HEK293 (cell line): ENCODE data around the gene SERTAD3.

ENCODE experiments used
- GLIS1 ChIP-seq: fragments of 450-650 bp; formaldehyde crosslinking; IDR thresholded peaks from 2 replicates; pipeline ENCODE4 v1.5.1; 2016; ENCODE audit warnings: missing biosample characterization, missing genetic modification characterization
- KLF8 ChIP-seq: fragments of 450-650 bp; formaldehyde crosslinking; IDR thresholded peaks from 2 replicates; pipeline ENCODE4 v1.5.1; 2016; ENCODE audit warnings: missing biosample characterization, missing genetic modification characterization
- OVOL3 ChIP-seq: fragments of 450-650 bp; formaldehyde crosslinking; IDR thresholded peaks from 2 replicates; pipeline ENCODE4 v1.5.1; 2016; ENCODE audit warnings: missing biosample characterization, missing genetic modification characterization
- RBAK ChIP-seq: fragments of 450-650 bp; formaldehyde crosslinking; IDR thresholded peaks from 2 replicates; pipeline ENCODE4 v1.5.1; 2016; ENCODE audit warnings: missing biosample characterization, missing genetic modification characterization
- SCRT2 ChIP-seq: fragments of 450-650 bp; formaldehyde crosslinking; IDR thresholded peaks from 2 replicates; pipeline ENCODE4 v1.5.1; 2016; ENCODE audit warnings: missing biosample characterization, missing genetic modification characterization
- SETDB1 ChIP-seq: IDR thresholded peaks from one replicate; pipeline ENCODE4 v1.6.1; 2017; ENCODE audit warnings: mild to moderate bottlenecking, low read length, moderate library complexity, mixed read lengths; ENCODE audit not compliant: insufficient read length
- YY2 ChIP-seq: fragments of 450-650 bp; formaldehyde crosslinking; IDR thresholded peaks from 2 replicates; pipeline ENCODE4 v1.5.1; 2016; ENCODE audit warnings: missing biosample characterization, missing genetic modification characterization
- ZEB2 ChIP-seq: fragments of 450-650 bp; formaldehyde crosslinking; IDR thresholded peaks from 2 replicates; pipeline ENCODE4 v1.5.1; 2016; ENCODE audit warnings: missing biosample characterization, missing genetic modification characterization
- ZNF114 ChIP-seq: fragments of 450-650 bp; formaldehyde crosslinking; IDR thresholded peaks from 2 replicates; pipeline ENCODE4 v1.5.0; 2017; ENCODE audit warnings: missing biosample characterization, missing genetic modification characterization
- ZNF138 ChIP-seq: fragments of 450-650 bp; formaldehyde crosslinking; IDR thresholded peaks from 2 replicates; pipeline ENCODE4 v1.5.1; 2016; ENCODE audit warnings: missing biosample characterization, missing genetic modification characterization, borderline replicate concordance
- ZNF175 ChIP-seq: fragments of 450-650 bp; formaldehyde crosslinking; IDR thresholded peaks from 2 replicates; pipeline ENCODE4 v1.5.1; 2016; ENCODE audit warnings: missing biosample characterization, missing genetic modification characterization
- ZNF311 ChIP-seq: fragments of 450-650 bp; formaldehyde crosslinking; IDR thresholded peaks from 2 replicates; pipeline ENCODE4 v1.5.1; 2017; ENCODE audit warnings: missing biosample characterization, missing genetic modification characterization, borderline replicate concordance
- ZNF530 ChIP-seq: fragments of 450-650 bp; formaldehyde crosslinking; IDR thresholded peaks from 2 replicates; pipeline ENCODE4 v1.5.1; 2016; ENCODE audit warnings: low read depth, missing biosample characterization, missing genetic modification characterization
- ZNF548 ChIP-seq: fragments of 450-650 bp; formaldehyde crosslinking; IDR thresholded peaks from 2 replicates; pipeline ENCODE4 v1.5.1; 2016; ENCODE audit warnings: missing biosample characterization, missing genetic modification characterization
- ZNF558 ChIP-seq: fragments of 450-650 bp; formaldehyde crosslinking; IDR thresholded peaks from 2 replicates; pipeline ENCODE4 v1.5.1; 2016; ENCODE audit warnings: missing biosample characterization, missing genetic modification characterization
- ZNF610 ChIP-seq: fragments of 450-650 bp; formaldehyde crosslinking; IDR thresholded peaks from 2 replicates; pipeline ENCODE4 v1.5.1; 2016; ENCODE audit warnings: missing biosample characterization, missing genetic modification characterization, borderline replicate concordance
- ZNF626 ChIP-seq: fragments of 450-650 bp; sonication (Bioruptor Pico); formaldehyde crosslinking; IDR thresholded peaks from 2 replicates; pipeline ENCODE4 v1.5.1; 2018; ENCODE audit warnings: missing biosample characterization, missing genetic modification characterization, inconsistent platforms
- ZNF658 ChIP-seq: fragments of 450-650 bp; formaldehyde crosslinking; IDR thresholded peaks from 2 replicates; pipeline ENCODE4; 2016; ENCODE audit warnings: missing biosample characterization, missing genetic modification characterization
- ZNF701 ChIP-seq: fragments of 450-650 bp; formaldehyde crosslinking; IDR thresholded peaks from 2 replicates; pipeline ENCODE4 v1.5.1; 2016; ENCODE audit warnings: missing biosample characterization, missing genetic modification characterization
- ZNF792 ChIP-seq: fragments of 450-650 bp; formaldehyde crosslinking; IDR thresholded peaks from 2 replicates; pipeline ENCODE4 v1.5.1; 2016; ENCODE audit warnings: missing biosample characterization, missing genetic modification characterization
- ZNF843 ChIP-seq: fragments of 450-650 bp; formaldehyde crosslinking; IDR thresholded peaks from 2 replicates; pipeline ENCODE4 v1.5.1; 2016; ENCODE audit warnings: missing biosample characterization, missing genetic modification characterization
- ZSCAN23 ChIP-seq: fragments of 450-650 bp; formaldehyde crosslinking; IDR thresholded peaks from 2 replicates; pipeline ENCODE4 v1.5.1; 2016; ENCODE audit warnings: missing biosample characterization, missing genetic modification characterization
- ZSCAN30 ChIP-seq: fragments of 450-650 bp; IDR thresholded peaks from 2 replicates; pipeline ENCODE4 v1.5.1; 2018; ENCODE audit warnings: missing biosample characterization, mild to moderate bottlenecking, missing genetic modification characterization, moderate library complexity
- TF ChIP-seq, protein P1 (sequence below): fragments of 450-650 bp; formaldehyde crosslinking; IDR thresholded peaks from 2 replicates; pipeline ENCODE4 v1.5.1; 2016; ENCODE audit warnings: missing biosample characterization, missing genetic modification characterization
- TF ChIP-seq, protein P2 (sequence below): fragments of 450-650 bp; IDR thresholded peaks from 2 replicates; pipeline ENCODE4 v1.5.1; 2018; ENCODE audit warnings: missing biosample characterization, missing genetic modification characterization
- TF ChIP-seq, protein P3 (sequence below): fragments of 450-650 bp; formaldehyde crosslinking; IDR thresholded peaks from 2 replicates; pipeline ENCODE4 v1.5.1; 2016; ENCODE audit warnings: missing biosample characterization, missing genetic modification characterization
- TF ChIP-seq, protein P4 (sequence below): fragments of 450-650 bp; formaldehyde crosslinking; IDR thresholded peaks from 2 replicates; pipeline ENCODE4 v1.5.1; 2016; ENCODE audit warnings: missing biosample characterization, missing genetic modification characterization, borderline replicate concordance
- TF ChIP-seq, protein P5 (sequence below): fragments of 450-650 bp; formaldehyde crosslinking; IDR thresholded peaks from 2 replicates; pipeline ENCODE4 v1.5.1; 2016; ENCODE audit warnings: missing biosample characterization, missing genetic modification characterization
- TF ChIP-seq, protein P6 (sequence below): fragments of 450-650 bp; formaldehyde crosslinking; IDR thresholded peaks from 2 replicates; pipeline ENCODE4 v1.5.1; 2016; ENCODE audit warnings: missing biosample characterization, missing genetic modification characterization
- TF ChIP-seq, protein P7 (sequence below): fragments of 450-650 bp; formaldehyde crosslinking; IDR thresholded peaks from 2 replicates; pipeline ENCODE4 v1.5.1; 2016; ENCODE audit warnings: missing biosample characterization, missing genetic modification characterization

SERTAD3 gene

DNA sequence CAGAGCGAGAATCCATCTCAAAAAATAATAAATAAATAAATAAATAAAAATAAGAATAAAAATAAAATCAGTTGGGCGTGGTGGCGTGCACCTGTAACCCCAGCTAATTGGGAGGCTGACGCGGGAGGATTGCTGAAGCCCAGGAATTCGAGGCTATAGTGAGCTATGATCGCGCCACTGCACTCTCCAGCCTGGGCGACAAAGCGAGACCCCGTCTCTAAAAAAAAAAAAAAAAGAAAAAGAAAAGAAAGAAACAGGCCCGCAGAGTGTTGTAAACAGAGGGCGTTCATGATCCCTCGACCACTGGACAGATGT, 23.7 kb downstream of the SERTAD3 start (continued):
- TF ChIP-seq, protein P1, sequence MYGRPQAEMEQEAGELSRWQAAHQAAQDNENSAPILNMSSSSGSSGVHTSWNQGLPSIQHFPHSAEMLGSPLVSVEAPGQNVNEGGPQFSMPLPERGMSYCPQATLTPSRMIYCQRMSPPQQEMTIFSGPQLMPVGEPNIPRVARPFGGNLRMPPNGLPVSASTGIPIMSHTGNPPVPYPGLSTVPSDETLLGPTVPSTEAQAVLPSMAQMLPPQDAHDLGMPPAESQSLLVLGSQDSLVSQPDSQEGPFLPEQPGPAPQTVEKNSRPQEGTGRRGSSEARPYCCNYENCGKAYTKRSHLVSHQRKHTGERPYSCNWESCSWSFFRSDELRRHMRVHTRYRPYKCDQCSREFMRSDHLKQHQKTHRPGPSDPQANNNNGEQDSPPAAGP: no peak
- TF ChIP-seq, protein P2, sequence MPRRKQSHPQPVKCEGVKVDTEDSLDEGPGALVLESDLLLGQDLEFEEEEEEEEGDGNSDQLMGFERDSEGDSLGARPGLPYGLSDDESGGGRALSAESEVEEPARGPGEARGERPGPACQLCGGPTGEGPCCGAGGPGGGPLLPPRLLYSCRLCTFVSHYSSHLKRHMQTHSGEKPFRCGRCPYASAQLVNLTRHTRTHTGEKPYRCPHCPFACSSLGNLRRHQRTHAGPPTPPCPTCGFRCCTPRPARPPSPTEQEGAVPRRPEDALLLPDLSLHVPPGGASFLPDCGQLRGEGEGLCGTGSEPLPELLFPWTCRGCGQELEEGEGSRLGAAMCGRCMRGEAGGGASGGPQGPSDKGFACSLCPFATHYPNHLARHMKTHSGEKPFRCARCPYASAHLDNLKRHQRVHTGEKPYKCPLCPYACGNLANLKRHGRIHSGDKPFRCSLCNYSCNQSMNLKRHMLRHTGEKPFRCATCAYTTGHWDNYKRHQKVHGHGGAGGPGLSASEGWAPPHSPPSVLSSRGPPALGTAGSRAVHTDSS: no peak
- TF ChIP-seq ZNF610 (tag by site-specific recombination) (no peak), ZNF626 (tag by site-specific recombination) (no peak), OVOL3 (no peak; the same call in 1 of the 2 replicates), ZNF792 (tag by site-specific recombination) (peak; percentile 79; the same call in 1 of the 2 replicates), ZNF530 (tag by site-specific recombination) (no peak), ZNF548 (0 out of 2 replicates have a peak, but pooled peaks have one; percentile 53), ZNF701 (tag by site-specific recombination) (no peak), ZNF658 (tag by site-specific recombination) (no peak), RBAK (tag by site-specific recombination) (peak; percentile 67; the same call in 1 of the 2 replicates), ZNF138 (no peak), ZSCAN23 (tag by site-specific recombination) (no peak), KLF8 (tag by site-specific recombination) (no peak), ZNF311 (tag by site-specific recombination) (no peak), SCRT2 (tag by site-specific recombination) (no peak), YY2 (tag by site-specific recombination) (no peak), SETDB1 (no peak), ZNF558 (tag by site-specific recombination) (peak; percentile 77; the same call in 1 of the 2 replicates), ZNF114 (no peak), ZNF175 (no peak), ZEB2 (tag by site-specific recombination) (no peak), GLIS1 (tag by site-specific recombination) (no peak), ZNF843 (tag by site-specific recombination) (no peak), ZSCAN30 (tag by site-specific recombination) (no peak)
- TF ChIP-seq, protein P3, sequence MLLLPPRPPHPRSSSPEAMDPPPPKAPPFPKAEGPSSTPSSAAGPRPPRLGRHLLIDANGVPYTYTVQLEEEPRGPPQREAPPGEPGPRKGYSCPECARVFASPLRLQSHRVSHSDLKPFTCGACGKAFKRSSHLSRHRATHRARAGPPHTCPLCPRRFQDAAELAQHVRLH (tag by site-specific recombination): peak; percentile 88
- TF ChIP-seq, protein P4, sequence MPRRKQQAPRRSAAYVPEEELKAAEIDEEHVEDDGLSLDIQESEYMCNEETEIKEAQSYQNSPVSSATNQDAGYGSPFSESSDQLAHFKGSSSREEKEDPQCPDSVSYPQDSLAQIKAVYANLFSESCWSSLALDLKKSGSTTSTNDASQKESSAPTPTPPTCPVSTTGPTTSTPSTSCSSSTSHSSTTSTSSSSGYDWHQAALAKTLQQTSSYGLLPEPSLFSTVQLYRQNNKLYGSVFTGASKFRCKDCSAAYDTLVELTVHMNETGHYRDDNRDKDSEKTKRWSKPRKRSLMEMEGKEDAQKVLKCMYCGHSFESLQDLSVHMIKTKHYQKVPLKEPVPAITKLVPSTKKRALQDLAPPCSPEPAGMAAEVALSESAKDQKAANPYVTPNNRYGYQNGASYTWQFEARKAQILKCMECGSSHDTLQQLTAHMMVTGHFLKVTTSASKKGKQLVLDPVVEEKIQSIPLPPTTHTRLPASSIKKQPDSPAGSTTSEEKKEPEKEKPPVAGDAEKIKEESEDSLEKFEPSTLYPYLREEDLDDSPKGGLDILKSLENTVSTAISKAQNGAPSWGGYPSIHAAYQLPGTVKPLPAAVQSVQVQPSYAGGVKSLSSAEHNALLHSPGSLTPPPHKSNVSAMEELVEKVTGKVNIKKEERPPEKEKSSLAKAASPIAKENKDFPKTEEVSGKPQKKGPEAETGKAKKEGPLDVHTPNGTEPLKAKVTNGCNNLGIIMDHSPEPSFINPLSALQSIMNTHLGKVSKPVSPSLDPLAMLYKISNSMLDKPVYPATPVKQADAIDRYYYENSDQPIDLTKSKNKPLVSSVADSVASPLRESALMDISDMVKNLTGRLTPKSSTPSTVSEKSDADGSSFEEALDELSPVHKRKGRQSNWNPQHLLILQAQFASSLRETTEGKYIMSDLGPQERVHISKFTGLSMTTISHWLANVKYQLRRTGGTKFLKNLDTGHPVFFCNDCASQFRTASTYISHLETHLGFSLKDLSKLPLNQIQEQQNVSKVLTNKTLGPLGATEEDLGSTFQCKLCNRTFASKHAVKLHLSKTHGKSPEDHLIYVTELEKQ (tag by site-specific recombination): no peak
- TF ChIP-seq, protein P5, sequence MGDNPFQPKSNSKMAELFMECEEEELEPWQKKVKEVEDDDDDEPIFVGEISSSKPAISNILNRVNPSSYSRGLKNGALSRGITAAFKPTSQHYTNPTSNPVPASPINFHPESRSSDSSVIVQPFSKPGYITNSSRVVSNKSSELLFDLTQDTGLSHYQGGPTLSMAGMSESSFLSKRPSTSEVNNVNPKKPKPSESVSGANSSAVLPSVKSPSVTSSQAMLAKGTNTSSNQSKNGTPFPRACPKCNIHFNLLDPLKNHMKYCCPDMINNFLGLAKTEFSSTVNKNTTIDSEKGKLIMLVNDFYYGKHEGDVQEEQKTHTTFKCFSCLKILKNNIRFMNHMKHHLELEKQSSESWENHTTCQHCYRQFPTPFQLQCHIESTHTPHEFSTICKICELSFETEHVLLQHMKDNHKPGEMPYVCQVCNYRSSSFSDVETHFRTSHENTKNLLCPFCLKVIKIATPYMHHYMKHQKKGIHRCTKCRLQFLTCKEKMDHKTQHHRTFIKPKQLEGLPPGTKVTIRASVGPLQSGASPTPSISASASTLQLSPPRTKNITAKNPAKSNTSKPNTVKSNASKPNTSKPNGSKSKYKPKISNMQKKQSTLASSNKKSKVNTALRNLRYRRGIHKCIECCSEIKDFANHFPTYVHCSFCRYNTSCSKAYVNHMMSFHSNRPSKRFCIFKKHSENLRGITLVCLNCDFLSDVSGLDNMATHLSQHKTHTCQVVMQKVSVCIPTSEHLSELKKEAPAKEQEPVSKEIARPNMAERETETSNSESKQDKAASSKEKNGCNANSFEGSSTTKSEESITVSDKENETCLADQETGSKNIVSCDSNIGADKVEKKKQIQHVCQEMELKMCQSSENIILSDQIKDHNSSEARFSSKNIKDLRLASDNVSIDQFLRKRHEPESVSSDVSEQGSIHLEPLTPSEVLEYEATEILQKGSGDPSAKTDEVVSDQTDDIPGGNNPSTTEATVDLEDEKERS (tag by site-specific recombination): peak; percentile 97
- TF ChIP-seq, protein P6, sequence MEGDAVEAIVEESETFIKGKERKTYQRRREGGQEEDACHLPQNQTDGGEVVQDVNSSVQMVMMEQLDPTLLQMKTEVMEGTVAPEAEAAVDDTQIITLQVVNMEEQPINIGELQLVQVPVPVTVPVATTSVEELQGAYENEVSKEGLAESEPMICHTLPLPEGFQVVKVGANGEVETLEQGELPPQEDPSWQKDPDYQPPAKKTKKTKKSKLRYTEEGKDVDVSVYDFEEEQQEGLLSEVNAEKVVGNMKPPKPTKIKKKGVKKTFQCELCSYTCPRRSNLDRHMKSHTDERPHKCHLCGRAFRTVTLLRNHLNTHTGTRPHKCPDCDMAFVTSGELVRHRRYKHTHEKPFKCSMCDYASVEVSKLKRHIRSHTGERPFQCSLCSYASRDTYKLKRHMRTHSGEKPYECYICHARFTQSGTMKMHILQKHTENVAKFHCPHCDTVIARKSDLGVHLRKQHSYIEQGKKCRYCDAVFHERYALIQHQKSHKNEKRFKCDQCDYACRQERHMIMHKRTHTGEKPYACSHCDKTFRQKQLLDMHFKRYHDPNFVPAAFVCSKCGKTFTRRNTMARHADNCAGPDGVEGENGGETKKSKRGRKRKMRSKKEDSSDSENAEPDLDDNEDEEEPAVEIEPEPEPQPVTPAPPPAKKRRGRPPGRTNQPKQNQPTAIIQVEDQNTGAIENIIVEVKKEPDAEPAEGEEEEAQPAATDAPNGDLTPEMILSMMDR (tag by site-specific recombination): no peak
- TF ChIP-seq, protein P7, sequence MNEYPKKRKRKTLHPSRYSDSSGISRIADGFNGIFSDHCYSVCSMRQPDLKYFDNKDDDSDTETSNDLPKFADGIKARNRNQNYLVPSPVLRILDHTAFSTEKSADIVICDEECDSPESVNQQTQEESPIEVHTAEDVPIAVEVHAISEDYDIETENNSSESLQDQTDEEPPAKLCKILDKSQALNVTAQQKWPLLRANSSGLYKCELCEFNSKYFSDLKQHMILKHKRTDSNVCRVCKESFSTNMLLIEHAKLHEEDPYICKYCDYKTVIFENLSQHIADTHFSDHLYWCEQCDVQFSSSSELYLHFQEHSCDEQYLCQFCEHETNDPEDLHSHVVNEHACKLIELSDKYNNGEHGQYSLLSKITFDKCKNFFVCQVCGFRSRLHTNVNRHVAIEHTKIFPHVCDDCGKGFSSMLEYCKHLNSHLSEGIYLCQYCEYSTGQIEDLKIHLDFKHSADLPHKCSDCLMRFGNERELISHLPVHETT (tag by site-specific recombination): no peak
